Type B pancreatic cell (in vitro differentiated cells): ENCODE results near the gene PVR. TPM values are rescaled to one million over a fixed set of nuclear protein-coding genes. Genes with fewer than 3 reads are reported as not detected.

Experiments
- DNase-seq: peaks from one replicate; pipeline ENCODE4 v3.0.0; 2021; ENCODE audit warnings: mixed read lengths; ENCODE audit not compliant: unreplicated experiment; ENCODE audit errors: extremely low spot score
- H3K27ac Mint-ChIP-seq: 2 replicates; pipeline ENCODE4 v1.8.0; 2021; ENCODE audit warnings: mild to moderate bottlenecking, mixed read lengths
- H3K27me3 Mint-ChIP-seq: 2 replicates; pipeline ENCODE4 v1.8.0; 2021; ENCODE audit warnings: mixed read lengths
- H3K36me3 Mint-ChIP-seq: 2 replicates; pipeline ENCODE4 v1.8.0; 2021; ENCODE audit warnings: mixed read lengths
- H3K4me1 Mint-ChIP-seq: one replicate; pipeline ENCODE4 v1.8.0; 2021; ENCODE audit warnings: mixed read lengths; ENCODE audit not compliant: unreplicated experiment
- H3K4me3 Mint-ChIP-seq: 2 replicates; pipeline ENCODE4 v1.8.0; 2021; ENCODE audit warnings: mild to moderate bottlenecking, mixed read lengths
- H3K9me3 Mint-ChIP-seq: 2 replicates; pipeline ENCODE4 v1.8.0; 2021; ENCODE audit warnings: mixed read lengths
- total RNA-seq: library from RNA; stranded (reverse); gene quantifications from 2 replicates; pipeline ENCODE4 v1.2.1, GENCODE V29; 2021; ENCODE audit warnings: low replicate concordance
- TF ChIP-seq, protein P1 (sequence below): fragments of 200-600 bp; sonication (generic); conservative IDR thresholded peaks from 2 replicates; pipeline ENCODE4 v1.5.0; 2021; ENCODE audit warnings: antibody characterized with exemption, mild to moderate bottlenecking

The PVR gene
- total RNA-seq, 1 donor from 2014 or later: 29.7 TPM

- Mint-ChIP-seq H3K9me3 (peaks cover 7% of the 10 kb centered on the region), H3K27me3 (peaks cover 16% of the 10 kb centered on the region), H3K4me3 (no peak overlapping the region), H3K4me1 (peaks cover 24% of the 10 kb centered on the region), H3K36me3 (no peaks in the 10 kb centered on the region), H3K27ac (peak overlapping the region; percentile 44)
- no peak for DNase-seq
- TF ChIP-seq, protein P1, sequence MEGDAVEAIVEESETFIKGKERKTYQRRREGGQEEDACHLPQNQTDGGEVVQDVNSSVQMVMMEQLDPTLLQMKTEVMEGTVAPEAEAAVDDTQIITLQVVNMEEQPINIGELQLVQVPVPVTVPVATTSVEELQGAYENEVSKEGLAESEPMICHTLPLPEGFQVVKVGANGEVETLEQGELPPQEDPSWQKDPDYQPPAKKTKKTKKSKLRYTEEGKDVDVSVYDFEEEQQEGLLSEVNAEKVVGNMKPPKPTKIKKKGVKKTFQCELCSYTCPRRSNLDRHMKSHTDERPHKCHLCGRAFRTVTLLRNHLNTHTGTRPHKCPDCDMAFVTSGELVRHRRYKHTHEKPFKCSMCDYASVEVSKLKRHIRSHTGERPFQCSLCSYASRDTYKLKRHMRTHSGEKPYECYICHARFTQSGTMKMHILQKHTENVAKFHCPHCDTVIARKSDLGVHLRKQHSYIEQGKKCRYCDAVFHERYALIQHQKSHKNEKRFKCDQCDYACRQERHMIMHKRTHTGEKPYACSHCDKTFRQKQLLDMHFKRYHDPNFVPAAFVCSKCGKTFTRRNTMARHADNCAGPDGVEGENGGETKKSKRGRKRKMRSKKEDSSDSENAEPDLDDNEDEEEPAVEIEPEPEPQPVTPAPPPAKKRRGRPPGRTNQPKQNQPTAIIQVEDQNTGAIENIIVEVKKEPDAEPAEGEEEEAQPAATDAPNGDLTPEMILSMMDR: no peak
These were observed 7.9 kb upstream of the PVR start for GRCh38 chr19:44635581-44636438.

DNA sequence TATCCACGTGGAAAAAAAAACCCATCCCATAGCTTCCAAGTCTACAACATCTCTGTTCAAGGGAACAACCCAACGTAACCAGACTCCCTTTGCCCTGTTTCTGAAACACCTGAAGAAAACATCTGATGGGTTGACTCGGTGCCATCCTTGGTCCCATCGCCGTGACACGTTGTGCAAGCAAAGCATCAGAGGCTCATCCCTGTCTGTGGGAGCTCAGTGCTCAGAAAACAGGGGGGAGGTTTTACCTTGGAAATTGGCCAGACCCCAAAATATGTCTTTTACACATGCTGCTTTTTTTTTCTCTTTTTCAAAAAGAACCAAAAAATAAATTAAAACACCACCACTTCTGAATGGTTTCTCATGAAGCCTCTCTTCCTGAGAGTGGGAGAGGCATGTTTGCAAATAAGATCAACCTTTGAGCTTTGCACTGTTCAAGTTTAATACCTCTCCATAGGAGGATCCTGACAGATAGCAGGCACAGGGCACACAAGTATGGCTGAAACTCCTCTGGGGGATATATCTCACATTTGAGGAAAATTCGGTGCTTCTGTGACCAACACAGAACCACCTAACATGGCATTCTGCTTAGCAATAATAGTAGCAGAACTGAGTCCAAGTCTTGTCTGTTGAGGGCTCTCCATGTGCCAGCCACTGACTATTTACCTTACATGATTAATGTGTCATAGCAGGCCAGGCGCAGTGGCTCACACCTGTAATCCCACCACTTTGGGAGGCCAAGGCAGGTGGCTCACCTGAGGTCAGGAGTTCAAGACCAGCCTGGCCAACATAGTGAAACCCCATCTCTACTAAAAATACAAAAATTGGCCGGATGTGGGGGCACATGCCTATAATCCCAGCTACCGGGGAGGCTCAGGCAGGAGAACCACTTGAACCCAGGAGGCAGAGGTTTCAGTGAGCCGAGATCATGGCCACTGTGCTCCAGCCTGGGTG, 7.0 kb upstream of the PVR start:
- no peak overlapping the region for H3K4me3 Mint-ChIP-seq
- TF ChIP-seq, protein P1: no peak
- H3K9me3 Mint-ChIP-seq: peaks cover 7% of the 10 kb centered on the region
- H3K27ac Mint-ChIP-seq: no peak overlapping the region
- DNase-seq: no peak
- H3K4me1 Mint-ChIP-seq: peaks cover 24% of the 10 kb centered on the region
- no peaks in the 10 kb centered on the region for H3K36me3 Mint-ChIP-seq
- peaks cover 20% of the 10 kb centered on the region for H3K27me3 Mint-ChIP-seq

GRCh38 chr19:44637390-44637764, 6.3 kb upstream of the PVR start:
- TF ChIP-seq, protein P1: no peak
- no peak overlapping the region for H3K4me3 Mint-ChIP-seq
- H3K4me1 Mint-ChIP-seq: peaks cover 24% of the 10 kb centered on the region
- H3K9me3 Mint-ChIP-seq: peaks cover 7% of the 10 kb centered on the region
- DNase-seq: no peak
- H3K27ac Mint-ChIP-seq: no peak overlapping the region
- no peaks in the 10 kb centered on the region for H3K36me3 Mint-ChIP-seq
- peaks cover 17% of the 10 kb centered on the region for H3K27me3 Mint-ChIP-seq

- peaks cover under 1% of the 10 kb centered on the region for H3K9me3 Mint-ChIP-seq
- peaks cover 6% of the 10 kb centered on the region for H3K4me1 Mint-ChIP-seq
- no peak overlapping the region for H3K4me3 Mint-ChIP-seq
- H3K27ac Mint-ChIP-seq: no peak overlapping the region
- TF ChIP-seq, protein P1: no peak
- H3K27me3 Mint-ChIP-seq: peaks cover 10% of the 10 kb centered on the region
- H3K36me3 Mint-ChIP-seq: no peaks in the 10 kb centered on the region
- no peak for DNase-seq
These were observed 3.2 kb upstream of the PVR start for GRCh38 chr19:44640518-44640917.

- TF ChIP-seq, protein P1: no peak
- Mint-ChIP-seq H3K27me3 (peaks cover 10% of the 10 kb centered on the region), H3K4me3 (peak overlapping the region; percentile 35), H3K4me1 (peaks cover 9% of the 10 kb centered on the region), H3K27ac (no peak overlapping the region), H3K9me3 (no peaks in the 10 kb centered on the region), H3K36me3 (peaks cover 3% of the 10 kb centered on the region)
- no peak for DNase-seq
These were observed 2.0 kb upstream of the PVR start for GRCh38 chr19:44641501-44642265.
